Cardiac muscle cell (in vitro differentiated cells and primary cell): ENCODE results near the gene TNFRSF25. TPM values are rescaled to one million over a fixed set of nuclear protein-coding genes. Genes with fewer than 3 reads are reported as not detected.

Experiments
- DNase-seq, 2 donors: peaks; one replicate each; pipeline versions ENCODE4 v3.0.0 to v3.0.0-alpha.2; 2010 to 2017; ENCODE audit warnings: low read depth in 1 of 2, low spot score in 1 of 2
- H3K27ac ChIP-seq: fragments of 200-600 bp; sonication (generic); 2 replicates; pipeline ENCODE4 v1.5.1; 2016
- H3K27me3 ChIP-seq: fragments of 200-600 bp; sonication (generic); 2 replicates; pipeline ENCODE4 v1.6.0; 2016; ENCODE audit warnings: control low read depth
- H3K36me3 ChIP-seq: fragments of 200-600 bp; sonication (generic); 2 replicates; pipeline ENCODE4 v1.5.1; 2016; ENCODE audit warnings: control low read depth
- H3K4me1 ChIP-seq: fragments of 200-600 bp; sonication (generic); 2 replicates; pipeline ENCODE4 v1.8.1; 2017; ENCODE audit warnings: low read depth, mild to moderate bottlenecking, mixed run types
- H3K4me3 ChIP-seq: fragments of 200-600 bp; sonication (generic); 2 replicates; pipeline ENCODE4 v1.5.1; 2016; ENCODE audit warnings: mild to moderate bottlenecking
- H3K9me3 ChIP-seq: fragments of 200-600 bp; sonication (generic); 2 replicates; pipeline ENCODE4 v1.5.1; 2017; ENCODE audit warnings: low read depth, mild to moderate bottlenecking, control low read depth
- CTCF ChIP-seq: IDR thresholded peaks from 2 replicates; pipeline ENCODE4 v1.5.1; 2012; ENCODE audit warnings: low read depth, mild to moderate bottlenecking, low read length
- polyA plus RNA-seq: library from polyadenylated mRNA; unstranded; fragments of >200 nt; fragmentation: Nextera tagmentation; extraction: Ambion mirVana; gene quantifications from 2 replicates; pipeline ENCODE4 v1.2.1, GENCODE V29; 2016
- total RNA-seq: library from RNA; depleted of rRNA; stranded (reverse); fragments of >200 nt; gene quantifications from 2 replicates; pipeline ENCODE4 v1.2.3, GENCODE V29; 2016

The TNFRSF25 gene
- total and polyA plus RNA-seq, 2 experiments from 2014 or later, result 11.8 to 31.4 TPM

- Histone ChIP-seq H3K27ac (no peak overlapping the region), H3K4me3 (no peak overlapping the region), H3K27me3 (no peaks in the 10 kb centered on the region), H3K4me1 (no peaks in the 10 kb centered on the region), H3K9me3 (no peaks in the 10 kb centered on the region), H3K36me3 (no peaks in the 10 kb centered on the region)
- no peak for DNase-seq
- TF ChIP-seq CTCF, result no peak
These were observed 42.8 kb upstream of the TNFRSF25 start for GRCh38 chr1:6508816-6509189.

GRCh38 chr1:6508154-6508815 is 42.3 kb upstream of the TNFRSF25 start:
- Histone ChIP-seq H3K27me3 (no peaks in the 10 kb centered on the region), H3K27ac (no peak overlapping the region), H3K4me1 (no peaks in the 10 kb centered on the region), H3K36me3 (no peaks in the 10 kb centered on the region), H3K9me3 (no peaks in the 10 kb centered on the region), H3K4me3 (no peak overlapping the region)
- DNase-seq, result no peak
- no peak for TF ChIP-seq CTCF

GRCh38 chr1:6507461-6507911 is 41.5 kb upstream of the TNFRSF25 start:
- no peak for TF ChIP-seq CTCF
- Histone ChIP-seq H3K27me3 (no peaks in the 10 kb centered on the region), H3K4me1 (no peaks in the 10 kb centered on the region), H3K4me3 (no peak overlapping the region), H3K9me3 (no peaks in the 10 kb centered on the region), H3K27ac (no peak overlapping the region), H3K36me3 (no peaks in the 10 kb centered on the region)
- DNase-seq, result no peak

- Histone ChIP-seq H3K9me3 (no peaks in the 10 kb centered on the region), H3K36me3 (no peaks in the 10 kb centered on the region), H3K4me3 (no peak overlapping the region), H3K4me1 (no peaks in the 10 kb centered on the region), H3K27ac (no peak overlapping the region), H3K27me3 (no peaks in the 10 kb centered on the region)
- no peak for TF ChIP-seq CTCF
- DNase-seq, result no peak
These were observed 41.1 kb upstream of the TNFRSF25 start for GRCh38 chr1:6507037-6507428.

GRCh38 chr1:6506210-6507036 is 40.5 kb upstream of the TNFRSF25 start:
- Histone ChIP-seq H3K27me3 (no peaks in the 10 kb centered on the region), H3K36me3 (no peaks in the 10 kb centered on the region), H3K4me3 (no peak overlapping the region), H3K4me1 (no peaks in the 10 kb centered on the region), H3K9me3 (no peaks in the 10 kb centered on the region), H3K27ac (no peak overlapping the region)
- no peak for TF ChIP-seq CTCF
- no peak for DNase-seq
